Loucy (cell line): ENCODE results near the gene RAPGEF2.

Experiments
- EZH2phosphoT487 ChIP-seq: fragments of 200-600 bp; IDR thresholded peaks from 2 replicates; pipeline ENCODE4 v1.6.1; 2018; ENCODE audit warnings: antibody characterized with exemption, mild to moderate bottlenecking, moderate library complexity, borderline replicate concordance
- TF ChIP-seq, protein P1 (sequence below): fragments of 200-600 bp; sonication (generic); conservative IDR thresholded peaks from 2 replicates; pipeline ENCODE4 v1.5.1; 2014; ENCODE audit warnings: mild to moderate bottlenecking, antibody characterized with exemption, low read length

- TF ChIP-seq, protein P1, sequence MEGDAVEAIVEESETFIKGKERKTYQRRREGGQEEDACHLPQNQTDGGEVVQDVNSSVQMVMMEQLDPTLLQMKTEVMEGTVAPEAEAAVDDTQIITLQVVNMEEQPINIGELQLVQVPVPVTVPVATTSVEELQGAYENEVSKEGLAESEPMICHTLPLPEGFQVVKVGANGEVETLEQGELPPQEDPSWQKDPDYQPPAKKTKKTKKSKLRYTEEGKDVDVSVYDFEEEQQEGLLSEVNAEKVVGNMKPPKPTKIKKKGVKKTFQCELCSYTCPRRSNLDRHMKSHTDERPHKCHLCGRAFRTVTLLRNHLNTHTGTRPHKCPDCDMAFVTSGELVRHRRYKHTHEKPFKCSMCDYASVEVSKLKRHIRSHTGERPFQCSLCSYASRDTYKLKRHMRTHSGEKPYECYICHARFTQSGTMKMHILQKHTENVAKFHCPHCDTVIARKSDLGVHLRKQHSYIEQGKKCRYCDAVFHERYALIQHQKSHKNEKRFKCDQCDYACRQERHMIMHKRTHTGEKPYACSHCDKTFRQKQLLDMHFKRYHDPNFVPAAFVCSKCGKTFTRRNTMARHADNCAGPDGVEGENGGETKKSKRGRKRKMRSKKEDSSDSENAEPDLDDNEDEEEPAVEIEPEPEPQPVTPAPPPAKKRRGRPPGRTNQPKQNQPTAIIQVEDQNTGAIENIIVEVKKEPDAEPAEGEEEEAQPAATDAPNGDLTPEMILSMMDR, result no peak
- no peak for TF ChIP-seq EZH2phosphoT487
These were observed 184.9 kb downstream of the RAPGEF2 start for GRCh38 chr4:159287767-159288166.
